ENCODE results near the gene FBXO31. TPM values are rescaled to one million over a fixed set of nuclear protein-coding genes. Genes with fewer than 3 reads are reported as not detected.

The FBXO31 gene
- total RNA-seq, 2 donors from 2014 or later = 30.5 to 36.9 TPM

- H3K36me3 Mint-ChIP-seq = peaks cover 6% of the 10 kb centered on the region
- DNase-seq (ENCODE audit: low spot score) = no peak
- H3K4me1 Mint-ChIP-seq (ENCODE audit: low read depth in 2 of 2) = no peaks in the 10 kb centered on the region
- peak in 1 of 2 donors; percentile 48 for ATAC-seq
- H3K27ac Mint-ChIP-seq = no peak overlapping the region
- no peak overlapping the region for H3K4me3 Mint-ChIP-seq
- no peaks in the 10 kb centered on the region for H3K27me3 Mint-ChIP-seq
- no peaks in the 10 kb centered on the region for H3K9me3 Mint-ChIP-seq
Measured at GRCh38 chr16:87417528-87417910, 33.9 kb upstream of the FBXO31 start.

GRCh38 chr16:87416826-87417527 is 33.4 kb upstream of the FBXO31 start:
- Mint-ChIP-seq H3K4me1 (ENCODE audit: low read depth in 2 of 2) (no peaks in the 10 kb centered on the region), H3K27me3 (no peaks in the 10 kb centered on the region), H3K36me3 (peaks cover 4% of the 10 kb centered on the region), H3K9me3 (no peaks in the 10 kb centered on the region), H3K4me3 (no peak overlapping the region), H3K27ac (no peak overlapping the region)
- DNase-seq (ENCODE audit: low spot score) (no peak), ATAC-seq (no peak)

- H3K4me3 Mint-ChIP-seq = no peak overlapping the region
Measured at GRCh38 chr16:87415441-87415840, 31.9 kb upstream of the FBXO31 start.

GRCh38 chr16:87414251-87414680 is 30.7 kb upstream of the FBXO31 start:
- Mint-ChIP-seq H3K4me3 (no peak overlapping the region), H3K27me3 (no peaks in the 10 kb centered on the region), H3K36me3 (no peaks in the 10 kb centered on the region), H3K9me3 (no peaks in the 10 kb centered on the region), H3K4me1 (ENCODE audit: low read depth in 2 of 2) (peaks cover 0 to 2% of the 10 kb centered on the region in 2 donors), H3K27ac (no peak overlapping the region)
- ATAC-seq = no peak
- no peak for DNase-seq (ENCODE audit: low spot score)

More at GRCh38 chr16:87415441-87415840, 31.9 kb upstream of the FBXO31 start:
- Mint-ChIP-seq H3K9me3 (no peaks in the 10 kb centered on the region), H3K4me1 (ENCODE audit: low read depth in 2 of 2) (peaks cover 0 to 2% of the 10 kb centered on the region in 2 donors), H3K36me3 (no peaks in the 10 kb centered on the region), H3K27ac (no peak overlapping the region), H3K27me3 (no peaks in the 10 kb centered on the region)
- ATAC-seq = no peak
- no peak for DNase-seq (ENCODE audit: low spot score)

- ATAC-seq (no peak), DNase-seq (ENCODE audit: low spot score) (no peak)
- no peak overlapping the region for H3K27ac Mint-ChIP-seq
- H3K27me3 Mint-ChIP-seq = no peaks in the 10 kb centered on the region
- H3K9me3 Mint-ChIP-seq = no peaks in the 10 kb centered on the region
- peaks cover 0 to 4% of the 10 kb centered on the region in 2 donors for H3K4me1 Mint-ChIP-seq (ENCODE audit: low read depth in 2 of 2)
- H3K36me3 Mint-ChIP-seq = no peaks in the 10 kb centered on the region
- no peak overlapping the region for H3K4me3 Mint-ChIP-seq
Measured at GRCh38 chr16:87412996-87413421, 29.4 kb upstream of the FBXO31 start.

- no peak overlapping the region for H3K27ac Mint-ChIP-seq
- ATAC-seq = peak in 1 of 2 donors; percentile 26
- H3K27me3 Mint-ChIP-seq = no peaks in the 10 kb centered on the region
- no peaks in the 10 kb centered on the region for H3K9me3 Mint-ChIP-seq
- DNase-seq (ENCODE audit: low spot score) = no peak
- no peak overlapping the region for H3K4me3 Mint-ChIP-seq
- peaks cover 0 to 5% of the 10 kb centered on the region in 2 donors for H3K4me1 Mint-ChIP-seq (ENCODE audit: low read depth in 2 of 2)
- no peaks in the 10 kb centered on the region for H3K36me3 Mint-ChIP-seq
Measured at GRCh38 chr16:87412371-87412995, 28.9 kb upstream of the FBXO31 start.

GRCh38 chr16:87411375-87412271 is 28.0 kb upstream of the FBXO31 start:
- Mint-ChIP-seq H3K27ac (no peak overlapping the region), H3K27me3 (no peaks in the 10 kb centered on the region), H3K4me3 (no peak overlapping the region), H3K36me3 (no peaks in the 10 kb centered on the region), H3K4me1 (ENCODE audit: low read depth in 2 of 2) (peaks cover 0 to 7% of the 10 kb centered on the region in 2 donors), H3K9me3 (no peaks in the 10 kb centered on the region)
- ATAC-seq (no peak), DNase-seq (ENCODE audit: low spot score) (no peak)

- H3K9me3 Mint-ChIP-seq = no peaks in the 10 kb centered on the region
- H3K27me3 Mint-ChIP-seq = no peaks in the 10 kb centered on the region
- no peak for ATAC-seq
- H3K36me3 Mint-ChIP-seq = no peaks in the 10 kb centered on the region
- H3K4me3 Mint-ChIP-seq = no peak overlapping the region
- no peak overlapping the region for H3K27ac Mint-ChIP-seq
- DNase-seq (ENCODE audit: low spot score) = no peak
- H3K4me1 Mint-ChIP-seq (ENCODE audit: low read depth in 2 of 2) = peaks cover 0 to 7% of the 10 kb centered on the region in 2 donors
Measured at GRCh38 chr16:87410968-87411367, 27.4 kb upstream of the FBXO31 start.

- DNase-seq (ENCODE audit: low spot score) = no peak
- no peak overlapping the region for H3K27ac Mint-ChIP-seq
- no peaks in the 10 kb centered on the region for H3K27me3 Mint-ChIP-seq
- H3K9me3 Mint-ChIP-seq = no peaks in the 10 kb centered on the region
- no peak overlapping the region for H3K4me3 Mint-ChIP-seq
- H3K36me3 Mint-ChIP-seq = no peaks in the 10 kb centered on the region
- peaks cover 0 to 7% of the 10 kb centered on the region in 2 donors for H3K4me1 Mint-ChIP-seq (ENCODE audit: low read depth in 2 of 2)
- ATAC-seq = no peak
Measured at GRCh38 chr16:87410530-87410929, 27.0 kb upstream of the FBXO31 start.

- no peaks in the 10 kb centered on the region for H3K9me3 Mint-ChIP-seq
- no peak for ATAC-seq
- peaks cover 0 to 7% of the 10 kb centered on the region in 2 donors for H3K4me1 Mint-ChIP-seq (ENCODE audit: low read depth in 2 of 2)
- no peaks in the 10 kb centered on the region for H3K27me3 Mint-ChIP-seq
- no peak overlapping the region for H3K27ac Mint-ChIP-seq
- DNase-seq (ENCODE audit: low spot score) = no peak
- H3K4me3 Mint-ChIP-seq = no peak overlapping the region
- no peaks in the 10 kb centered on the region for H3K36me3 Mint-ChIP-seq
Measured at GRCh38 chr16:87409781-87410180, 26.2 kb upstream of the FBXO31 start.

- H3K27me3 Mint-ChIP-seq = no peaks in the 10 kb centered on the region
- ATAC-seq = no peak
- H3K36me3 Mint-ChIP-seq = no peaks in the 10 kb centered on the region
- H3K27ac Mint-ChIP-seq = no peak overlapping the region
- DNase-seq (ENCODE audit: low spot score) = no peak
- no peaks in the 10 kb centered on the region for H3K9me3 Mint-ChIP-seq
- H3K4me1 Mint-ChIP-seq (ENCODE audit: low read depth in 2 of 2) = peaks cover 0 to 7% of the 10 kb centered on the region in 2 donors
- H3K4me3 Mint-ChIP-seq = no peak overlapping the region
Measured at GRCh38 chr16:87409153-87409552, 25.6 kb upstream of the FBXO31 start.

- Mint-ChIP-seq H3K27me3 (no peaks in the 10 kb centered on the region), H3K9me3 (no peaks in the 10 kb centered on the region), H3K36me3 (peaks cover 10% of the 10 kb centered on the region), H3K4me3 (no peak overlapping the region), H3K27ac (peak overlapping the region in 1 of 2 donors; percentile 56), H3K4me1 (ENCODE audit: low read depth in 2 of 2) (peaks cover 0 to 9% of the 10 kb centered on the region in 2 donors)
- DNase-seq (ENCODE audit: low spot score) (no peak), ATAC-seq (peak in 1 of 2 donors; percentile 56)
Measured at GRCh38 chr16:87407511-87408112, 24.0 kb upstream of the FBXO31 start.

GRCh38 chr16:87406495-87407088 is 23.0 kb upstream of the FBXO31 start:
- H3K4me1 Mint-ChIP-seq (ENCODE audit: low read depth in 2 of 2) = peaks cover 0 to 9% of the 10 kb centered on the region in 2 donors
- peaks cover 11% of the 10 kb centered on the region for H3K36me3 Mint-ChIP-seq
- ATAC-seq (no peak), DNase-seq (ENCODE audit: low spot score) (no peak)
- no peaks in the 10 kb centered on the region for H3K27me3 Mint-ChIP-seq
- H3K9me3 Mint-ChIP-seq = no peaks in the 10 kb centered on the region
- no peak overlapping the region for H3K4me3 Mint-ChIP-seq
- H3K27ac Mint-ChIP-seq = no peak overlapping the region

Measured in natural killer cell treated with Interleukin-12 subunit alpha and Interleukin-12 subunit beta and Interleukin-15 and Interleukin-18, amount 100 ng/mL, for 72 hours (primary cell).